ENCODE results near the gene SYNJ2BP.

Gene SYNJ2BP, protein sequence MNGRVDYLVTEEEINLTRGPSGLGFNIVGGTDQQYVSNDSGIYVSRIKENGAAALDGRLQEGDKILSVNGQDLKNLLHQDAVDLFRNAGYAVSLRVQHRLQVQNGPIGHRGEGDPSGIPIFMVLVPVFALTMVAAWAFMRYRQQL

DNA sequence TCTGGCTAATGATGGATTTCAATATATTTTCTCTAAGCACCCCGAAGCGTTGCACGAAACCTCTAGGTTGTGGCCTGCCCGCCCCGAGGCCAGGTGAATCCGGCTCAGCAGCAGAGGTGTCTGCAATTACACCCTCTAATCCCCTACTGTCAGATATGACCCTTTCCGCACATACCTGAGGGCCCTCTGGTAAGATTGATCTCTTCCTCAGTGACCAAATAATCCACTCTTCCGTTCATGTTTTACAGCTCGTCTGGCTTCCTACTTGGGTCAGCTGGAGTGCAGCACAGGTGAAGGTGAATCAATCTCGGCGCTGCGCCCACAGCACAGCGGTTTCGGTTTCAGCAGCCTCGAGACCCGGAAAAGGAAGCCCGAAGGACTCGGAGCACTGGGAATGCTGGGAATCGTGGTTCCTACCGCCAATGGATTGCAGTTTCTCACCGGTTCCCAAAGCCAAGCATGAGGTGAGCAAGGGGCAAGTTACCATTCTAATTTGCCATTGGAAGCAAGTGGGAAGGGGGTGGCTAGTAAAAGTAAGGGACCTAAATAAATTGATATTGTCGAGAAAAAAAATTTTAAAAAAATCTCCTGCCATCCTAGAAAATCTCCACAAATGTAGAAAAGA lies at the start of gene SYNJ2BP:
SYNJ2BP (minus strand) TSS at position 366 of the 625 bp plus-strand sequence; CDS start at position 239, 127 bp downstream.
- Histone ChIP-seq H4K20me1 (ENCODE audit: insufficient read depth, low read length) (no peaks in the 10 kb centered on the region), H2AFZ (ENCODE audit: low read depth, low read length) (peak within 1 kb of the TSS; percentile 89), H3K4me1 (ENCODE audit: low read length) (0 out of 2 replicates have a peak, but pooled peaks cover 3% of the 10 kb centered on the region), H3K9me3 (ENCODE audit: insufficient read depth, low read length) (no peaks in the 10 kb centered on the region), H3K27ac (ENCODE audit: low read length) (no peak within 1 kb of the TSS), H3K36me3 (replicated peaks; ENCODE audit: low read depth, low read length) (no peaks in the 10 kb centered on the region), H3K9ac (ENCODE audit: low read length) (peak within 1 kb of the TSS; percentile 58), H3K27me3 (ENCODE audit: low read depth, low read length) (no peaks in the 10 kb centered on the region), H3K4me2 (ENCODE audit: low read length) (peak within 1 kb of the TSS; percentile 81), H3K4me3 (ENCODE audit: low read length) (peak within 1 kb of the TSS; percentile 83), H3K79me2 (ENCODE audit: low read length) (no peaks in the 10 kb centered on the region)
- TF ChIP-seq, protein P1, sequence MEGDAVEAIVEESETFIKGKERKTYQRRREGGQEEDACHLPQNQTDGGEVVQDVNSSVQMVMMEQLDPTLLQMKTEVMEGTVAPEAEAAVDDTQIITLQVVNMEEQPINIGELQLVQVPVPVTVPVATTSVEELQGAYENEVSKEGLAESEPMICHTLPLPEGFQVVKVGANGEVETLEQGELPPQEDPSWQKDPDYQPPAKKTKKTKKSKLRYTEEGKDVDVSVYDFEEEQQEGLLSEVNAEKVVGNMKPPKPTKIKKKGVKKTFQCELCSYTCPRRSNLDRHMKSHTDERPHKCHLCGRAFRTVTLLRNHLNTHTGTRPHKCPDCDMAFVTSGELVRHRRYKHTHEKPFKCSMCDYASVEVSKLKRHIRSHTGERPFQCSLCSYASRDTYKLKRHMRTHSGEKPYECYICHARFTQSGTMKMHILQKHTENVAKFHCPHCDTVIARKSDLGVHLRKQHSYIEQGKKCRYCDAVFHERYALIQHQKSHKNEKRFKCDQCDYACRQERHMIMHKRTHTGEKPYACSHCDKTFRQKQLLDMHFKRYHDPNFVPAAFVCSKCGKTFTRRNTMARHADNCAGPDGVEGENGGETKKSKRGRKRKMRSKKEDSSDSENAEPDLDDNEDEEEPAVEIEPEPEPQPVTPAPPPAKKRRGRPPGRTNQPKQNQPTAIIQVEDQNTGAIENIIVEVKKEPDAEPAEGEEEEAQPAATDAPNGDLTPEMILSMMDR (IDR thresholded peaks at IDR 0.05; ENCODE audit: low read depth, low read length) = no peak
- TF ChIP-seq EZH2phosphoT487 (IDR thresholded peaks at IDR 0.05; ENCODE audit: low read depth) = no peak

DNA sequence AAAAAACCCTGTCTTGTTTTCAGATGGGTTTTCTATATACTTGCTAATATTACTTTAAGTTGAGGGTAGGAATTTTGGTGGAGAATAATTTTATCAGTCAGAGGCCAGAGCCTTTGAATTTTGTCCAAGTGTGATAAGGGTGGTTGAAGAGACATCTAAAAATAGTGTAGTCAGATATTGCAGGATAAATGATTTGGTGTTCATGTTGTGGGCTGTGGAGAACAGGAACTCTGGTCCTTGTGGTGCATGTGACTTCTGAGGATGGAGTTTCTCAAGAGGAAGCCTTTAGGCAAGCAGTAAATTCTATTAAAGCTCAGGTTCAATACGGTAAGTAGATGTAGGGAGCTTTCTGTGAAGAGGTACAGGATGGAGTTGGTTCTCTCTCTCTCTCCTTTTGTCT lies 37.8 kb upstream of the SYNJ2BP start:
- Histone ChIP-seq H3K27me3 (ENCODE audit: low read depth, low read length) (no peaks in the 10 kb centered on the region), H2AFZ (ENCODE audit: low read depth, low read length) (no peak overlapping the region), H3K4me3 (ENCODE audit: low read length) (no peak overlapping the region), H3K9me3 (ENCODE audit: insufficient read depth, low read length) (no peaks in the 10 kb centered on the region), H4K20me1 (ENCODE audit: insufficient read depth, low read length) (no peaks in the 10 kb centered on the region), H3K4me1 (ENCODE audit: low read length) (no peaks in the 10 kb centered on the region), H3K27ac (ENCODE audit: low read length) (no peak overlapping the region), H3K79me2 (ENCODE audit: low read length) (no peaks in the 10 kb centered on the region), H3K9ac (ENCODE audit: low read length) (no peak overlapping the region), H3K36me3 (replicated peaks; ENCODE audit: low read depth, low read length) (no peaks in the 10 kb centered on the region), H3K4me2 (ENCODE audit: low read length) (no peak overlapping the region)
- TF ChIP-seq, protein P1 (IDR thresholded peaks at IDR 0.05; ENCODE audit: low read depth, low read length) = no peak
- TF ChIP-seq EZH2phosphoT487 (IDR thresholded peaks at IDR 0.05; ENCODE audit: low read depth) = no peak

DNA sequence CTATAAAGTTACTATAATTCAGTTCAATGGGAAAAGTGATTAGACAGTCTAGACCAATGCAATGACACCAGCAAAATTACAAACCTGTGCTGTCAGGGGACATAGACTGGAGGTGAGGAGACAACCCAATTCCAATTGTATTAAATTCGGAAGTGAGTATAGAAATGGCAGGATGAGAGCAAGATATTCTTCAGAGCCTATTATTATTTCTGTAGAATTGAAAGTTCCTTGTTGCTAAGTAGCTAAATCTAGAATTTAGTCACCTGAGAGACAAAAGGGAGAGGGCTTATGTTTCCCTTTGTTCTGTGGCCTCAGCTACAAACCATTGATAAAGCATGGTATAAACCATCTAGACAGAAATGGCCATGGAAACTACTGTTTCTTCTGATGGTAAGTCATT lies 35.0 kb upstream of the SYNJ2BP start, which contains the start of gene ADAM21:
ADAM21 (plus strand) TSS at position 301 of the 400 bp plus-strand sequence. CDS start 5,326 bp downstream, outside the sequence.
- Histone ChIP-seq H2AFZ (ENCODE audit: low read depth, low read length) (no peak within 1 kb of the TSS), H3K4me3 (ENCODE audit: low read length) (no peak within 1 kb of the TSS), H4K20me1 (ENCODE audit: insufficient read depth, low read length) (no peaks in the 10 kb centered on the region), H3K4me2 (ENCODE audit: low read length) (no peak within 1 kb of the TSS), H3K27ac (ENCODE audit: low read length) (no peak within 1 kb of the TSS), H3K4me1 (ENCODE audit: low read length) (no peaks in the 10 kb centered on the region), H3K79me2 (ENCODE audit: low read length) (no peaks in the 10 kb centered on the region), H3K9ac (ENCODE audit: low read length) (no peak within 1 kb of the TSS), H3K27me3 (ENCODE audit: low read depth, low read length) (no peaks in the 10 kb centered on the region), H3K9me3 (ENCODE audit: insufficient read depth, low read length) (no peaks in the 10 kb centered on the region), H3K36me3 (replicated peaks; ENCODE audit: low read depth, low read length) (no peaks in the 10 kb centered on the region)
- TF ChIP-seq EZH2phosphoT487 (IDR thresholded peaks at IDR 0.05; ENCODE audit: low read depth) = no peak
- TF ChIP-seq, protein P1 (IDR thresholded peaks at IDR 0.05; ENCODE audit: low read depth, low read length) = no peak

DNA sequence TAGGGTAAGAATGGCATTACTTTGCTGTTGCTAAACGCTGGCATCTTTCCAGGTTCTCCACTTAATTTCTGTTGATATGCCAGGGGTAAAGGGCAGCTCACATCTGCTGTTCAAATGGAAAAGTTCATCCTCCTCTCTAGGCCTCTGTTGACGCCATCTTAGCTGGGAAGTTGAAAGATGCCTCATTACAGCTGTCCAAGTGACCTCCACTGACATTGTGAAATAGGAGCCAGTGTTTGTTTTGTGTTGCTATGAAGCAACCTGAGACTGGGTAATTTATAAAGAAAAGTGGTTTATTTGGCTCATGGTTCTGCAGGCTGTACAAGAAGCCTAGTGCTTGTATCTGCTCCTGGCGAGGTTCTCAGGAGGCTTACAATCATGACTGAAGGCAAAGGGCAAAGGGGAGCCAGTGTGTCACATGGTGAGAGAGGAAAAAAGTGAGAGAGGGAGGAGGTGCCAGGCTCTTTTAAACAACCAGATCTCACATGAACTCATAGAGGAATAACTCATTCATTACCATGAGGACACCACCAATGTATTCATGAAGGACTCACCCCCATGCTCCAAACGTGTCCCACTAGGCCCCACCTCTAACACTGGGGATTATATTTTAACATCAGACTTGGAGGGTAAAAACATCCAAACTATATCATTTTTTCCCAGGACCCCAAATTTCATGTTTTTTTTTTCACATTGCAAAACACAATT lies 31.9 kb upstream of the SYNJ2BP start:
- H2AFZ ChIP-seq (ENCODE audit: low read depth, low read length) = no peak overlapping the region
- H3K9me3 ChIP-seq (ENCODE audit: insufficient read depth, low read length) = no peaks in the 10 kb centered on the region
- H3K4me2 ChIP-seq (ENCODE audit: low read length) = no peak overlapping the region
- no peaks in the 10 kb centered on the region for H3K36me3 ChIP-seq (replicated peaks; ENCODE audit: low read depth, low read length)
- H4K20me1 ChIP-seq (ENCODE audit: insufficient read depth, low read length) = no peaks in the 10 kb centered on the region
- H3K27me3 ChIP-seq (ENCODE audit: low read depth, low read length) = no peaks in the 10 kb centered on the region
- H3K9ac ChIP-seq (ENCODE audit: low read length) = no peak overlapping the region
- TF ChIP-seq EZH2phosphoT487 (IDR thresholded peaks at IDR 0.05; ENCODE audit: low read depth) = no peak
- TF ChIP-seq, protein P1 (IDR thresholded peaks at IDR 0.05; ENCODE audit: low read depth, low read length) = no peak
- H3K4me3 ChIP-seq (ENCODE audit: low read length) = no peak overlapping the region
- no peaks in the 10 kb centered on the region for H3K79me2 ChIP-seq (ENCODE audit: low read length)
- H3K4me1 ChIP-seq (ENCODE audit: low read length) = no peaks in the 10 kb centered on the region
- H3K27ac ChIP-seq (ENCODE audit: low read length) = no peak overlapping the region
